GM19025 (cell line): ENCODE measurements around the gene GAS2L2.

Source experiments
- ATAC-seq: cut with Tn5 transposase; IDR thresholded peaks from one replicate; pipeline ENCODE4 v1.9.1; 2021; ENCODE audit warnings: mild to moderate bottlenecking, low read depth, moderate library complexity; ENCODE audit not compliant: unreplicated experiment

Gene GAS2L2

GRCh38 chr17:35730400-35731005, 22.5 kb downstream of the GAS2L2 start:
- no peak for ATAC-seq

DNA sequence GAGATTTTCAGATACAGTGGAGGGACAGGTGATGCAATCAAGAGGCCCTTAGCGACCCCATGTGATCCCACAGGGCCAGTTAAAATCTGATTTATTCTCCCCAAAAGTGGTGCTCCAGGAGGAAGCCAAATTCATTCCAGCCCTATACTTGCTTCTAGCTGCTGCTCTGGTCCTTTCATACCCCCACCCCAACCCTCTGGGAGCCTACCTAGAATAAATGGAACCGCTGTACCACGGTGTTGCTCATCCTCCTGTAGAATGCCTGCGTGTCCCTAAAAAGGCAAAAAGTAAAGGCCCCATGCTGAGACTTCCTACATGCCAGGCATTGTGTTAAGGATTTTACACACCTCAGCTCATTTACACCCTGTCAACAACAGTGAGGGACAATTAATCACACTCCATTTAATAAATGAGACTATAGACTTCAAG, 23.6 kb downstream of the GAS2L2 start:
- no peak for ATAC-seq

DNA sequence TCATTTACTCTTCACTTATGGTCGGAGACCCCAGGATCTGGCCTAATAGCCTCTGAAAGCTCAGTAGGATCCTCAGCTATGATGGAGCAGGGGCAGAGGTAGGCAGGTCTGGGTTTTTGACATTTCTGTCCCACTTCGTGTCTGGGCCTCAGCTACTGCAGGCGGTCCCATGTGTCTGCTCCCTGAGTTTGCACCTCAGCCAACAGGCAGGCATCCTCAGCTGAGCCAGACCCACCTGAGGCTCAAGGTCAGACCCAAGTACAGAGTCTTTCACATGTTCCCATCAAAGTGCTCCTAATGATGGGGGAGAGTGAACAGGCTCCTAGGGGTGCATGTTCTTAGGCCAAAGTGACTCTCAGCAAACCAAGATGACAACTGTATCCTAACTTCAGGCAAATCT, 24.5 kb downstream of the GAS2L2 start:
- no peak for ATAC-seq

DNA sequence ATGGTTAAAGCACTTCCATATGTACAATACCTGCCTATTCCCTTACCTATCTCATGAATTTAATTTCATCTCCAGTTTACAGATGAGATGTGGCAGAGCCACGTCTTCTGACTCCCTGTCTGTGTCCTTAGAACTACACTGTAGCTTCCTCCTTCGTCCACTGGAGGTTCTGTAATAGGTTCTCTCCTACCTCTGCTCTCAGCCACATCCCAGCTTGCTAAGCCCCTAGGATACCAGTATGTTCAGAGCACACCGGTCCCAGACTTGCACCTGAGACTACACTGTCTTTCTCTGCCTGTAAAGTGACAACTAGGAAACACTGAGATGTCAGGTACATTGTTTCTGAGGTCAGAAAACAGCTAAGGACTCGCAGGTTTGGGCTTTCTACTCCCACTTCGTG, 25.4 kb downstream of the GAS2L2 start:
- no peak for ATAC-seq

GRCh38 chr17:35726953-35727460, 26.0 kb downstream of the GAS2L2 start:
- ATAC-seq: no peak

- ATAC-seq: no peak
Measured at GRCh38 chr17:35726127-35726952, 26.7 kb downstream of the GAS2L2 start.

GRCh38 chr17:35725802-35726126, 27.3 kb downstream of the GAS2L2 start:
- ATAC-seq: no peak

- no peak for ATAC-seq
Measured at GRCh38 chr17:35725058-35725457, 28.0 kb downstream of the GAS2L2 start.

DNA sequence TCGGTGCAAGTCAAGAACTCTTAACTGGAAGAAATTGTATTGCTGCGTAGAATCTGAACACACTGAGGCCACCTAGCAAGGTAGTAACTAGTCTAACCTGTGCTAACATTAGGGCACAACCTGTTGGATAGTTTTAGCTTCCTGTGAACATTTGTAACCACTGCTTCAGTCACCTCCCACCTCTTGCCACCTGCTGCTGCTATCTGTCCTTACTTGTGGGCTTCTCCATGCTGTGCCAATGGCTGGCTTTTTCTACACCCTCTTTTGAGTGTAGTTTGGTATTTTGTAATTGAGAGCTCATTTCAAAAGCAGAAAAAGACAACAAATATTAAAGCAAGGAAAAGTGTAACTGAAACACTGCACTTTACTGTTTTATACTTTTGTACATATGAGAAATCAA, 29.3 kb downstream of the GAS2L2 start:
- no peak for ATAC-seq

- no peak for ATAC-seq
Measured at GRCh38 chr17:35717475-35717874, 35.6 kb downstream of the GAS2L2 start.

DNA sequence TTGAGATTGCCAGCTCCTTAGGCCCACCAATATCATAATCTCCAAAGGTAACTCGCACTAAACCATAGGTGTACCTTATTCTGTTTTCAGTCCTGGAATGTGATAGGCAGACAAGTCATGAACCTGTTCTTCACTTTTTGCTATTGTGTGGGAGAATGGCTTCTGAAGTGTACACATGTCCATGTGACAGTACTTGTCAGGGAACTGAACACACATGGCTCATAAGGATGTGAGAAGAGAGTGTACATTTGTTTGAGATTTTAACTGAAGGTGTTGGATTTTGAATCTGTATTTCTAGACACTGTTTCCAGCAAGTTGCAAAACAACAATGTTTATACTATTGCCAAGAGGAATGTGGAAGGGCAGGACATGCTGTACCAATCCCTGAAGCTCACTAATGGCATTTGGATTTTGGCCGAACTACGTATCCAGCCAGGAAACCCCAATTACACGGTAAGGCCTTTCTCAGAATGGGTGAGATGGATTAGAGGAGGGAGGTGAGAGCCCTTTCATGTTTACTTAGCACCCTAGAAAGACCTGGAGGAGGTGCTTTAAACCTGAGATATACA, 36.1 kb downstream of the GAS2L2 start:
- no peak for ATAC-seq

DNA sequence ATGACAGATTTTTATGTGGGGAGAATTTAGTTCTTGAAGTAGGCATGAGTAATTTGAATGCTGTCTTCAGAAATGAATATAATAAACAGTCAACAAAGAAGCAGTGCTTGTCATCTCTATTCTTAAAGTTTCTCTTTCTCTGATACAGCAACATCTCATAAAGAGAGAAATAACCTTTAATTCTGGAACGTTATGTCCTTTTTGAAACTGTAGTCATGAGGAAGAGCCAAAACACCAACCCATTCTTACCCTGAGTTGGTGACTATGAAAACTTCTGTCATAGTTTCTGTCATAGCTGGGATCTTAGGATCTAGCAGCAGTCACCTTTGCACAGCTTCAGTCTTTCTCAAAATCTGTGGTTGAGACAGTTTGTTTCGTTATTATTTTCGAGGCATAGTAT, 36.9 kb downstream of the GAS2L2 start:
- ATAC-seq: no peak

- ATAC-seq: no peak
Measured at GRCh38 chr17:35715416-35715815, 37.6 kb downstream of the GAS2L2 start.

DNA sequence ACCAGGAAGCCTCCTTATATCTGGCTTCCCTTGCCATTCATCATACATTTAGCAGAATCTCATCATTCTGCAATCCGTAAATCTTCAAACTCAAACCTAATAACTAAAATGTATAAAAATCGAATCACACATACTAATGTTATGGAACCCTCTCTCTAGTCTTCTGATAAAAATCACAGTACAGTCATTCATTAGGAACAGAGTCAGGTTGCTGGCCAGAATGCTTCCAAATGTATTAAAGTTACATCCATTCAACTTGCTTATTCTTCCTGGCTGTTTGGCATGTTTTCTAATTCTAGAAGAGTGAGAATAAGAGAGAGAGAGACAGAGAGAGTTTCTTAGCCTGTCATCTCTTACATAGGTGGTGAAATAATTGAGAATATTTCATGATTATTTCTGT, 38.1 kb downstream of the GAS2L2 start:
- ATAC-seq: no peak

DNA sequence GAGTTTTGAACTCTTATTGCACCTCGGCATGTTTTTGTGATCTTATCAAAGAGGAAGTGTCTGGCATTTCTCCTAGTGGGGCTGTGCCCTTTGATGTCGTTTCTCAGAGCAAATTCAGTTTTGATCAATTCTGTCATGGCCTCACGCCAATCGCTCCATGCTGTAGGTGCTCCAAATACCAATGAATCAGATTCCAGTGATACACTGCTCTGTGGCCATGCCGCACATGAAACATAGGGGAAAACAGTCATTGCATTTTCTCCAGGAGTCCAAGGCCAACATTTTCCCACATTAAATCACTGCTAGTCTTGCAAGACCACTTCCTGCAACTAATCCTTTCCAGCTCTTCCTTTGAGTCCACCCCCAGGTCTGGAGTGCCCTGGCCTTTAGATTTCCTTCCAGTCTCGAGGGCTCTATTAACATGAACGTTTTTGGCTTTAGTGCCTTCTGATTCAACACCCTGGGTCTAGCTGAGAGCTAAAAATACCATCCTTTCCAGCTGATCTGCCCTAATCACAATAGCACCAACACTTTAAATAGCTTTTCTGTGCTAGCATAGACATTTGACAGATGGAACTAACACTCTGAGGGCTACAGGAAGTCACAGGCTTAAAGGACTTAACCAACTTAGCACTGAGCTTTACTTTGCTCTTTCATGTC, 39.8 kb downstream of the GAS2L2 start:
- no peak for ATAC-seq

- no peak for ATAC-seq
Measured at GRCh38 chr17:35710950-35711349, 42.1 kb downstream of the GAS2L2 start.

DNA sequence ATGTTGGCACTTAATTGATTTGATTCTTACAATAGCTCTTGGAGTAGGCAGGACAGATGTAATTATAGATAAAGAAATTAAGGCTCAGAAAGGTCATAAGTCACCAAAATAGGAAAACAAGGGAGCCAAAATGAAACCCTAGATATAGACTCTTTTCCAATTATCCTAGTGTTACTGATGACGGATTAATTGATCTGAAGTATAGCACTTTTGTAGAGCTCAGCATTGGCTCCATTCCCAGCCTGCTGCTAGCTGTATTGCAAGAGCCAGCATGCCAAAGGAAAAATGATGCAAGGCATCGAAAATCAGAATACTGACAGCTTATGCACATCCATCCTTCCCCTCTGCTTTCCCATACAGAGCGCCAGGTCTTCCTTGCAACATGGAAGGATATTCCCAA, 43.2 kb downstream of the GAS2L2 start:
- ATAC-seq: no peak

GRCh38 chr17:35708951-35709350, 44.1 kb downstream of the GAS2L2 start:
- ATAC-seq: no peak

- ATAC-seq: no peak
Measured at GRCh38 chr17:35708149-35708548, 44.9 kb downstream of the GAS2L2 start.

- ATAC-seq: no peak
Measured at GRCh38 chr17:35705705-35706104, 47.3 kb downstream of the GAS2L2 start.

GRCh38 chr17:35705230-35705629, 47.8 kb downstream of the GAS2L2 start:
- ATAC-seq: no peak
